Naive B cell (primary cell): Measurements from ENCODE around the gene ADPRM. TPM values are rescaled to one million over a fixed set of nuclear protein-coding genes. Genes with fewer than 3 reads are reported as not detected.

Source experiments
- ATAC-seq, 2 donors: fragments of 150-1000 bp; cut with Tn5 transposase; 2 replicates each; pipeline ENCODE4 v1.10.0; 2021; ENCODE audit warnings: low read depth in 2 of 2, mild to moderate bottlenecking in 2 of 2, moderate library complexity in 2 of 2
- DNase-seq: peaks from one replicate; pipeline ENCODE4 v3.0.0; 2022
- H3K27ac Mint-ChIP-seq, 6 donors: one replicate each; pipeline ENCODE4 v1.8.0; 2020 to 2022; ENCODE audit warnings: mild to moderate bottlenecking in 6 of 6, mixed read lengths in 6 of 6, moderate library complexity in 5 of 6, inconsistent platforms in 2 of 6
- H3K27me3 Mint-ChIP-seq, 3 donors: one replicate each; pipeline ENCODE4 v1.8.0; 2021 to 2022; ENCODE audit warnings: mixed read lengths in 3 of 3, mild to moderate bottlenecking in 1 of 3
- H3K36me3 Mint-ChIP-seq, 2 donors: one replicate each; pipeline ENCODE4 v1.8.0; 2020 to 2022; ENCODE audit warnings: mixed read lengths in 2 of 2, inconsistent platforms in 1 of 2, mild to moderate bottlenecking in 1 of 2
- H3K4me1 Mint-ChIP-seq, 3 donors: one replicate each; pipeline ENCODE4 v1.8.0; 2020 to 2022; ENCODE audit warnings: mixed read lengths in 3 of 3, inconsistent platforms in 1 of 3, mild to moderate bottlenecking in 1 of 3, moderate library complexity in 1 of 3
- H3K4me3 Mint-ChIP-seq, 8 donors: one replicate each; pipeline ENCODE4 v1.8.0; 2020 to 2022; ENCODE audit warnings: mild to moderate bottlenecking in 8 of 8, mixed read lengths in 8 of 8, moderate library complexity in 8 of 8, inconsistent platforms in 2 of 8
- H3K9me3 Mint-ChIP-seq, 7 donors: one replicate each; pipeline ENCODE4 v1.8.0; 2020 to 2022; ENCODE audit warnings: mixed read lengths in 7 of 7, mild to moderate bottlenecking in 5 of 7, inconsistent platforms in 2 of 7, moderate library complexity in 1 of 7
- polyA plus RNA-seq, 6 donors: library from polyadenylated mRNA; unstranded; fragments of 300-500 nt; fragmentation: Illumina TruSeq; gene quantifications; one replicate each; pipeline ENCODE4 v1.2.3, GENCODE V29; 2021; ENCODE audit warnings: low read depth in 6 of 6

Gene ADPRM
- polyA plus RNA-seq, 6 donors from 2014 or later, result 81.3 to 128 (median 94.1) TPM

DNA sequence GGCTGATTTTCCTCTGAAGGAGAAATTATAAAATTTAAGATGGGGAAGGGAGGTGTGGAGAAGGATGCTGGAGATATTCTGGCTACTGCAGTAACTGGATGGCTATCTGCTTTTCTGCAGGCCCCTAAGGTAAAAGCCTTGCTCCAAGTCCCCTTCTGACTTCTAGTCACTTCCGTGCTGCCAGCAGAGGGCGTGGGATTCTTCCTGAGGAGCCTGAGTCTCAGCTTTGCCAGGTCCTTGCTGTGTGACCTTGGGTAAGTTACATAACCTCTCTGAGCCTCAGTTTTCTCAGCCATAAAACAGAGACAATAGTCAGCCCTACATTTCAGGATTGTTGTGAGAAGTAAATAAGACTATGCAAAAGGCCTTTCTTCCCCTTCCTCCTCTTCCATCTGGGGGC is 56.7 kb downstream of the ADPRM start:
- no peaks in the 10 kb centered on the region for H3K27me3 Mint-ChIP-seq
- H3K27ac Mint-ChIP-seq, result peak overlapping the region in 2 of 6 donors; percentile 1 to 82
- H3K36me3 Mint-ChIP-seq, result no peaks in the 10 kb centered on the region
- ATAC-seq, result no peak
- H3K9me3 Mint-ChIP-seq, result no peaks in the 10 kb centered on the region
- no peak for DNase-seq
- no peak overlapping the region for H3K4me3 Mint-ChIP-seq
- peaks cover 0 to 3% (median 0%) of the 10 kb centered on the region in 3 donors for H3K4me1 Mint-ChIP-seq

DNA sequence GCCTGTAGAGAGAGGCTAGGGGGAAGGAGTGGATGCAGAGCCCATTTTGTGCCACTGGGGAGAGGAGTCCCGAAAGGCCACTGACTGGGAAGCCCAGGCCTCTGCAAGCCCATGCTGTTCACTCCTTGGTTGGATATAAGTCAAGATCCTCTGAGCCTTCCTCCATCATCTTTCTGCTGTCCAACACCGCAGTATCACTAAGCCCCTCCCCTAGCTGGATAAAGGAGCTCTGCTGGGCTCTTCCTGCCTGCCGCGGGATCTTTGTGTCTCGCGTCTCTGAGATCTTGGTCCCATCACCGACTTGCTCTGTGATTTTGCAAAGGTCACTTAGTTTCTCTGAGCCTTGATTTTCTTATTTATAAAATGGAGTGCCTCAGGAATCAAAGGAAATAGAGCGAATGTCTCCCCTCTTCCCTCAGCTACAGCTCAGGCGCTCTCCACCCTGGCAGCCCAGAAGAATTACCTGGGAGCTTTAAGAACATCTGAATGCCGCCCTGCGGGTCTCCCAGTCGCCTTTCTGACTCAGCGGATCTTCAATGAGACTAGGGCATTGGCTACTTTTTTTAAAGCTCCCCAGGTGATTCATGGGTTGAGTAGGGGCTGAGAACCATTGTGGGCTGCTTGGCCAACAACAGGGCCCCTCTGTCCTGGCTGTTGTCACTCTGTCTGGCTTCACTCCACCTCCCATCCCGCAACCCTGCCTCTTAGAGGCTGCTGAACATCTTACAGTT is 57.6 kb downstream of the ADPRM start:
- Mint-ChIP-seq H3K27ac (peak overlapping the region in 1 of 6 donors; percentile 1), H3K4me1 (peaks cover 0 to 3% (median 0%) of the 10 kb centered on the region in 3 donors), H3K4me3 (no peak overlapping the region), H3K27me3 (no peaks in the 10 kb centered on the region), H3K36me3 (no peaks in the 10 kb centered on the region), H3K9me3 (no peaks in the 10 kb centered on the region)
- DNase-seq, result no peak
- ATAC-seq, result no peak

DNA sequence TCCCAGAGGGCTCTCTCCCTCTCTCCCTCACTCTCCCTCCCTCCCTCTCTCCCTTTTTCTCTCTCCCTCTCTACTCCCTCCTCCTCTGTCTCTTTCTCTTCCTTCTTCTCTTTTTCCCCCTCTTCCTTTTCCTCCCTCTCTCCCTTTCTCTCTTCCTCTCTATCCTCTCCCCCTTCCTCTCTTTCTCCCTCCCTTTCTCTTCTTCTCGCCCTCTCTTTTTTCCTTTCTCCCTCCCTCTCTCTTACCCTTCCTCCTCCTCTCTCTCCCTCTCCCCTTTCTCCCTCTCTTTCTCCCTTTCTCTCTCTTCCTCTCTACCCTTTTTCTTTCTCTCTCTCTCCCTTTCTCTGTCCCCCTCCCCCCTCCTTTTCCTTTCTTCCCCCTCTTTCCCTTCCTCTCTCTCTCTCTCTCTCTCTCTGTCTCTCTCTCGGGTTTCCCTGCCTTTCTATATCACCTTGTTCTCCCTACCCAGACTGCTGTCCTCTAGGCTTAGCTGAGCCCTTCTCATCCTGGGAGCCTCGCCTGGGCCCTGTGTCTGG is 58.3 kb downstream of the ADPRM start:
- peak overlapping the region in 3 of 6 donors; percentile 1 to 56 (median 54) for H3K27ac Mint-ChIP-seq

DNA sequence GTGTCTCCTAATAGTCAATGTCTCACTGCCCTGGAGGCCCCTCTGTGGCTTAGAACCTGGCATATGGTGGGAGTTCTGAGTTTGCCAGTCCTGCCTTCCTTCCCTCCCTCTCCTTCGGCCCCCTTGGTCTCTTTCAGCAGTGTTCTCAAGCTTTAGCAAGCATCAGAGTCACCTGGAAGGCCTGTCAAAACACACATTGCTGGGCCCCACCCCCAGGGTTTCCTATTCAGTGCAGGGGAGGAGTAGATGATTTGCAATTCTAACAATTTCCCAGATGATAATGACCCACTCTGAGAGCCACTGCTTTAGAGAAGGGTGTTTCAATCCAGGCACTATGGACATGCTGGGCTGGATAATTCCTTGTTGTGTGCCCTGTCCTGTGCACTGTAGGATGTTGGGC is 58.8 kb downstream of the ADPRM start:
- Mint-ChIP-seq H3K4me1 (peaks cover 0 to 3% (median 0%) of the 10 kb centered on the region in 3 donors), H3K27ac (no peak overlapping the region), H3K4me3 (no peak overlapping the region), H3K27me3 (no peaks in the 10 kb centered on the region), H3K36me3 (no peaks in the 10 kb centered on the region), H3K9me3 (no peaks in the 10 kb centered on the region)
- DNase-seq, result no peak
- no peak for ATAC-seq

More for the DNA sequence above, 58.3 kb downstream of the ADPRM start:
- H3K9me3 Mint-ChIP-seq, result no peaks in the 10 kb centered on the region
- H3K36me3 Mint-ChIP-seq, result no peaks in the 10 kb centered on the region
- no peaks in the 10 kb centered on the region for H3K27me3 Mint-ChIP-seq
- peaks cover 0 to 3% (median 0%) of the 10 kb centered on the region in 3 donors for H3K4me1 Mint-ChIP-seq
- no peak for ATAC-seq
- H3K4me3 Mint-ChIP-seq, result no peak overlapping the region
- no peak for DNase-seq

DNA sequence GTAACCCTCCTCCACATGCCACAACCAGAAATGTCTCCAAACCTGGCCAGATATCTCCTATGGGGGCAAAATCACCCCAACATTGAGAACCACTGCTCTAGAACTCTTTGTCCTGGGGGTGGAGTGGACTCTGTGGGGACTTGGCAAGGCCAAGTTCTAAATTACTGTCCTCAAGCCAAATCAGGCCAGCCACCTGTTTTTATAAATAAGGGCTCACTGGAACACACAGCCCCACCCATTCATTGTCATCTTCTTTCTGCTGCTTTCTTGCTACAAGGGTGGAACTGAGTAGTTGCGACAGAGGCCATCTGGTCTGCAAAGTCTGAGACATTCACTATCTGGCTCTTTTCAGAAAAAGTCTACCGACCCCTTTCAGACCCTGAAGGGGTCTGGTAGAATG is 59.2 kb downstream of the ADPRM start:
- DNase-seq (no peak), ATAC-seq (no peak)
- Mint-ChIP-seq H3K27me3 (no peaks in the 10 kb centered on the region), H3K27ac (peak overlapping the region in 1 of 6 donors; percentile 74), H3K4me1 (peaks cover 0 to 3% (median 0%) of the 10 kb centered on the region in 3 donors), H3K9me3 (no peaks in the 10 kb centered on the region), H3K4me3 (no peak overlapping the region), H3K36me3 (no peaks in the 10 kb centered on the region)

DNA sequence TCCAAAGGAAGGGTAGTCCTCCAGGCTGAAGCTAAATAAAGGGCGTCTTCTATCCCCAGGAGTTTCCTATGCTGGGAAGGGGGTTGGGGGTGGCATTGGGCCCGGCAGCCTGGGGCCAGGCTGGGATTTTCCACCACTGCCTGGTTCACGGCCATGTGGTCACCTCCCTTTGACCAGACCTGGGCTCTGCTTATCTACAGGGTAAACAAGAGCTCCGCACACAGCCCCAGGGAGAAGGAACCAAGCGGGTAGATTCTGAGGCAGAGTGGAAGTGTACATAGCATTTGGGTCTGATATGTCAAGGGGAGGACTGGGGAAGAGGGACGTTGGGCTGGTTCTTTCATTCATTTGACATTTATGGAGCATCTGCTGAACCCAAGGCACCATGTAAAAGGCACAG is 59.7 kb downstream of the ADPRM start:
- H3K27ac Mint-ChIP-seq, result peak overlapping the region in 1 of 6 donors; percentile 74
- peaks cover 0 to 3% (median 0%) of the 10 kb centered on the region in 3 donors for H3K4me1 Mint-ChIP-seq
- no peaks in the 10 kb centered on the region for H3K9me3 Mint-ChIP-seq

DNA sequence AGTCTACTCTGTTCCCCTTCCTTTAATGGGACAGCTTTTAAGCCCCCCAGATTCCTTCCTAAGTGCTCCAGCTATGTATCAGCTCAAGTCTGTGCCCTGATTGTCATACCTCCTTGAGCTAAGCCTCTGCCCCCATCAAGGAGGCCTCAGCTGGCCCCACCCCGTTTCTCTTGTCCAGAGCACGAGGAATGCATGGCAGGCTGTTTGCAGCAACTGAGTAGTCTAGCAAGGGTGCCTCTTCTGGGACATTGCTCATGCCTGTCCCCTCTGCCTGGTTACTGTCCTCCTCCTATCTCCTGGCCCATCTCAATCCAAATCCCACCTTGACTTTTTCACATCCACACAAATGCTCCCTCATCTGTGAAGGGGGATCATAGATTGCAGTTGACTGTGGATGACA is 60.3 kb downstream of the ADPRM start:
- Mint-ChIP-seq H3K36me3 (no peaks in the 10 kb centered on the region), H3K27me3 (no peaks in the 10 kb centered on the region), H3K4me3 (no peak overlapping the region), H3K9me3 (no peaks in the 10 kb centered on the region), H3K4me1 (peaks cover 0 to 3% (median 0%) of the 10 kb centered on the region in 3 donors), H3K27ac (peak overlapping the region in 1 of 6 donors; percentile 59)
- no peak for DNase-seq
- no peak for ATAC-seq

More for the DNA sequence above, 59.7 kb downstream of the ADPRM start:
- DNase-seq (no peak), ATAC-seq (no peak)
- no peak overlapping the region for H3K4me3 Mint-ChIP-seq
- no peaks in the 10 kb centered on the region for H3K36me3 Mint-ChIP-seq
- H3K27me3 Mint-ChIP-seq, result no peaks in the 10 kb centered on the region

DNA sequence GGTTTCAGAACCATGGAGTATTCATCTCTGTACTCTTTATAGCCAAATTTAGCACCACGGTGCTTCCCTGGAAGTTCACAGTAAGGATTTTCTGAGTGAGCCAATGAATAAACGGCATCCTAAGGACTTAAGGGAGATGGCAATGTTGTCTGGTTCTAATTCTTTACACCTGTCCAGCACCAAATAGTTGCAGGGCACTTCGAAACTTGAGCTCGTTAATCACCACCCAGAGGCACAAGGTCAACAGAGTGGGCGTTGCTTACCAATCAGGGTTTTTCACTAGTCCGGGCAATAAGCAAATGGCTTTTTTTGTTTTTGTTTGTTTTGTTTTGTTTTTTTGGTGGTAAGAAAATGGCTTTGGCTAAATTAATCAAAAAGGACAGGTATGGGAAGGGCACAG is 60.7 kb downstream of the ADPRM start:
- Mint-ChIP-seq H3K36me3 (no peaks in the 10 kb centered on the region), H3K27ac (peak overlapping the region in 1 of 6 donors; percentile 59), H3K9me3 (no peaks in the 10 kb centered on the region), H3K4me3 (no peak overlapping the region), H3K4me1 (peaks cover 0 to 3% (median 0%) of the 10 kb centered on the region in 3 donors), H3K27me3 (no peaks in the 10 kb centered on the region)
- no peak for DNase-seq
- ATAC-seq, result no peak

Other genes with a start within 250 kb of the ADPRM start
- gene MYH4, start 228.0 kb upstream of the ADPRM start, polyA plus RNA-seq, result not detected
- not detected for gene MYH1, start 179.1 kb upstream of the ADPRM start, polyA plus RNA-seq
- gene MYH2, start 147.9 kb upstream of the ADPRM start, polyA plus RNA-seq, result not detected
- under 1 TPM in 4 of 6 donors, not detected in 2; 0.41 to 0.78 (median 0.60) TPM for gene MYH3, start 40.3 kb upstream of the ADPRM start, polyA plus RNA-seq
- 10 to 100 TPM in 5 of 6 donors, 1 to 10 TPM in 1; 9.7 to 16.5 (median 13.9) TPM for gene SCO1, start 61 bp upstream of the ADPRM start, polyA plus RNA-seq
- 10 to 100 TPM in 5 of 6 donors, 1 to 10 TPM in 1; 3.5 to 23.8 (median 17.1) TPM for gene TMEM220, start 32.4 kb downstream of the ADPRM start, polyA plus RNA-seq
- not detected for gene TMEM238L, start 106.5 kb downstream of the ADPRM start, polyA plus RNA-seq
- not detected for gene PIRT, start 140.5 kb downstream of the ADPRM start, polyA plus RNA-seq